AG09309 (cell line): Measurements from ENCODE around the gene MLN.

Source experiments
- DNase-seq: peaks from one replicate; pipeline ENCODE4 v3.0.0-alpha.2; 2010; ENCODE audit warnings: low read depth
- H3K4me3 ChIP-seq: 2 replicates; pipeline ENCODE4 v1.5.1; 2011; ENCODE audit warnings: mild to moderate bottlenecking, low read depth, low read length, moderate library complexity; ENCODE audit not compliant: control insufficient read depth
- TF ChIP-seq, protein P1 (sequence below): IDR thresholded peaks from 2 replicates; pipeline ENCODE4 v1.5.1; 2011; ENCODE audit warnings: mild to moderate bottlenecking, low read depth, low read length, inconsistent platforms; ENCODE audit not compliant: insufficient read depth, control insufficient read depth; ENCODE audit errors: missing control alignments

The MLN gene

GRCh38 chr6:33756211-33756954, 47.4 kb downstream of the MLN start:
- DNase-seq: no peak
- H3K4me3 ChIP-seq: no peak overlapping the region
- TF ChIP-seq, protein P1, sequence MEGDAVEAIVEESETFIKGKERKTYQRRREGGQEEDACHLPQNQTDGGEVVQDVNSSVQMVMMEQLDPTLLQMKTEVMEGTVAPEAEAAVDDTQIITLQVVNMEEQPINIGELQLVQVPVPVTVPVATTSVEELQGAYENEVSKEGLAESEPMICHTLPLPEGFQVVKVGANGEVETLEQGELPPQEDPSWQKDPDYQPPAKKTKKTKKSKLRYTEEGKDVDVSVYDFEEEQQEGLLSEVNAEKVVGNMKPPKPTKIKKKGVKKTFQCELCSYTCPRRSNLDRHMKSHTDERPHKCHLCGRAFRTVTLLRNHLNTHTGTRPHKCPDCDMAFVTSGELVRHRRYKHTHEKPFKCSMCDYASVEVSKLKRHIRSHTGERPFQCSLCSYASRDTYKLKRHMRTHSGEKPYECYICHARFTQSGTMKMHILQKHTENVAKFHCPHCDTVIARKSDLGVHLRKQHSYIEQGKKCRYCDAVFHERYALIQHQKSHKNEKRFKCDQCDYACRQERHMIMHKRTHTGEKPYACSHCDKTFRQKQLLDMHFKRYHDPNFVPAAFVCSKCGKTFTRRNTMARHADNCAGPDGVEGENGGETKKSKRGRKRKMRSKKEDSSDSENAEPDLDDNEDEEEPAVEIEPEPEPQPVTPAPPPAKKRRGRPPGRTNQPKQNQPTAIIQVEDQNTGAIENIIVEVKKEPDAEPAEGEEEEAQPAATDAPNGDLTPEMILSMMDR: no peak

GRCh38 chr6:33755070-33755869, 48.5 kb downstream of the MLN start:
- TF ChIP-seq, protein P1: no peak
- DNase-seq: no peak
- H3K4me3 ChIP-seq: no peak overlapping the region

DNA sequence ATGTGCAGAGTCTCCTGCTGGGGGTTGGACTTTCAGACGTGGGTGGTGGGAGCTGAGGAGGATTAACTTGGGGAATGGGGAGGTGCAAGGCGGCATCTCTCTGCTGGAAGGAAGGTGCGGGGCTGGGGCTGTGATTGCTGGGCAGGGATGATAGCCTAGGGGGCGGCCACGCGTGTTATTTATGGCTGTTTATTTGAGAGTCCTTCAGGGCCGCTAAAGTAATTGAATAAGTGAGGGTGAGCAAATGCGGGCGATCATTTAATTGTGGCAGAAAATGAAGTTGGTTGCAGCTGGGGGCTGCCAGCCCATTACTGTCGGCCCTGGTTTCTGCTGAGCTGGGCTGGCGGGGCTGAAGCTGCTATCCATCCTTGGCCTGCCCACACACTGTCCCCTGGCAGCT, 49.6 kb downstream of the MLN start:
- H3K4me3 ChIP-seq: no peak overlapping the region
- TF ChIP-seq, protein P1: no peak
- no peak for DNase-seq

GRCh38 chr6:33752646-33753015, 51.2 kb downstream of the MLN start:
- no peak for DNase-seq
- no peak overlapping the region for H3K4me3 ChIP-seq
- TF ChIP-seq, protein P1: no peak

GRCh38 chr6:33751771-33752645, 51.8 kb downstream of the MLN start:
- DNase-seq: no peak

More at GRCh38 chr6:33751771-33752645, 51.8 kb downstream of the MLN start:
- TF ChIP-seq, protein P1: no peak
- no peak overlapping the region for H3K4me3 ChIP-seq
